G401.6 (cell line): ENCODE results near the gene NOL9.
"Not testable (repeated sequence)": the region's sequence is repeated elsewhere in the genome, so short reads cannot be mapped to it uniquely, and the experiment has no call there.

Experiments
- FAIRE-seq: peaks from 2 replicates; lab custom pipeline; 2012; peaks lifted over from hg19 to GRCh38; lab: Jason Lieb, UNC

NOL9 gene

GRCh38 chr1:6572653-6573383, 18.5 kb upstream of the NOL9 start:
- no peak for FAIRE-seq

GRCh38 chr1:6570987-6571386, 16.7 kb upstream of the NOL9 start:
- FAIRE-seq: no peak

- no peak for FAIRE-seq
These were observed 15.8 kb upstream of the NOL9 start for GRCh38 chr1:6570100-6570499.

- no peak for FAIRE-seq
These were observed 14.7 kb upstream of the NOL9 start for GRCh38 chr1:6569033-6569432.

GRCh38 chr1:6560267-6560666, 6.0 kb upstream of the NOL9 start:
- FAIRE-seq: no peak

GRCh38 chr1:6559161-6559560, 4.8 kb upstream of the NOL9 start:
- FAIRE-seq: not testable (repeated sequence)

- FAIRE-seq: no peak
These were observed 3.3 kb upstream of the NOL9 start for GRCh38 chr1:6557597-6557996.

- no peak for FAIRE-seq
These were observed 830 bp upstream of the NOL9 start, which contains the start of gene TAS1R1 for GRCh38 chr1:6554907-6555778. Gene TAS1R1, plus strand, starts transcription at chr1:6555307. Its CDS starts 67 bp downstream, at chr1:6555374.

- no peak for FAIRE-seq
These were observed 7.0 kb downstream of the NOL9 start for GRCh38 chr1:6547301-6547700.

- no peak for FAIRE-seq
These were observed 8.0 kb downstream of the NOL9 start for GRCh38 chr1:6546326-6546725.

GRCh38 chr1:6545276-6546112, 8.8 kb downstream of the NOL9 start:
- FAIRE-seq: no peak

- no peak for FAIRE-seq
These were observed 9.5 kb downstream of the NOL9 start for GRCh38 chr1:6544831-6545230.

GRCh38 chr1:6538956-6539355, 15.4 kb downstream of the NOL9 start:
- FAIRE-seq: peak; percentile 23

GRCh38 chr1:6536291-6536690, 18.0 kb downstream of the NOL9 start:
- no peak for FAIRE-seq

GRCh38 chr1:6535214-6535613, 19.1 kb downstream of the NOL9 start:
- no peak for FAIRE-seq

GRCh38 chr1:6534248-6534822, 20.0 kb downstream of the NOL9 start:
- no peak for FAIRE-seq

GRCh38 chr1:6531996-6532395, 22.3 kb downstream of the NOL9 start:
- FAIRE-seq: no peak

- FAIRE-seq: no peak
These were observed 23.7 kb downstream of the NOL9 start for GRCh38 chr1:6530504-6531160.

- FAIRE-seq: no peak
These were observed 25.8 kb downstream of the NOL9 start for GRCh38 chr1:6528492-6528891.

- FAIRE-seq: no peak
These were observed 28.0 kb downstream of the NOL9 start for GRCh38 chr1:6526316-6526715.

- FAIRE-seq: peak; percentile 78
These were observed 30.7 kb downstream of the NOL9 start for GRCh38 chr1:6523566-6523965.

- FAIRE-seq: no peak
These were observed 32.8 kb downstream of the NOL9 start for GRCh38 chr1:6521536-6521935.
